Ectodermal cell (in vitro differentiated cells): ENCODE measurements around the gene CXCL5. TPM values are rescaled to one million over a fixed set of nuclear protein-coding genes. Genes with fewer than 3 reads are reported as not detected.

Experiments
- H3K27ac ChIP-seq: 2 replicates; pipeline ENCODE4 v1.7.0; 2013; ENCODE audit warnings: mild to moderate bottlenecking, low read depth, low read length; ENCODE audit not compliant: insufficient read depth, poor library complexity, severe bottlenecking
- H3K27me3 ChIP-seq: 2 replicates; pipeline ENCODE4 v1.7.0; 2013; ENCODE audit warnings: mild to moderate bottlenecking, low read length; ENCODE audit not compliant: insufficient read depth, control insufficient read depth, poor library complexity, severe bottlenecking
- H3K36me3 ChIP-seq: one replicate; pipeline ENCODE4 v1.7.0; 2013; ENCODE audit warnings: low read length; ENCODE audit not compliant: control insufficient read depth, insufficient read depth
- H3K4me1 ChIP-seq: one replicate; pipeline ENCODE4 v1.7.0; 2013; ENCODE audit warnings: low read length; ENCODE audit not compliant: control insufficient read depth, insufficient read depth
- H3K4me3 ChIP-seq: 2 replicates; pipeline ENCODE4 v1.7.0; 2013; ENCODE audit warnings: low read depth, low read length, control low read depth; ENCODE audit not compliant: insufficient read depth
- H3K9me3 ChIP-seq: 2 replicates; pipeline ENCODE4 v1.7.0; 2013; ENCODE audit warnings: mild to moderate bottlenecking, low read length, moderate library complexity; ENCODE audit not compliant: control insufficient read depth
- WGBS, 2 experiments: methylation state at CpG; one replicate each; pipeline ENCODE4 v1.1.7; 2013; ENCODE audit warnings: missing lambda C conversion rate in 2 of 2; 5-methylcytosine and 5-hydroxymethylcytosine counted together
- polyA plus RNA-seq, 4 experiments: library from polyadenylated mRNA; stranded (reverse); fragments of 50-300 nt; gene quantifications; one replicate each; pipeline ENCODE4 v1.2.3, GENCODE V29; 2013

CXCL5 gene
- polyA plus RNA-seq (2013, experiment 1 of 4) = 0.76 TPM
- 0.62 TPM for polyA plus RNA-seq (2013, experiment 2 of 4)
- 0.32 TPM for polyA plus RNA-seq (2013, experiment 3 of 4)
- polyA plus RNA-seq (2013, experiment 4 of 4) = 0.32 TPM

DNA sequence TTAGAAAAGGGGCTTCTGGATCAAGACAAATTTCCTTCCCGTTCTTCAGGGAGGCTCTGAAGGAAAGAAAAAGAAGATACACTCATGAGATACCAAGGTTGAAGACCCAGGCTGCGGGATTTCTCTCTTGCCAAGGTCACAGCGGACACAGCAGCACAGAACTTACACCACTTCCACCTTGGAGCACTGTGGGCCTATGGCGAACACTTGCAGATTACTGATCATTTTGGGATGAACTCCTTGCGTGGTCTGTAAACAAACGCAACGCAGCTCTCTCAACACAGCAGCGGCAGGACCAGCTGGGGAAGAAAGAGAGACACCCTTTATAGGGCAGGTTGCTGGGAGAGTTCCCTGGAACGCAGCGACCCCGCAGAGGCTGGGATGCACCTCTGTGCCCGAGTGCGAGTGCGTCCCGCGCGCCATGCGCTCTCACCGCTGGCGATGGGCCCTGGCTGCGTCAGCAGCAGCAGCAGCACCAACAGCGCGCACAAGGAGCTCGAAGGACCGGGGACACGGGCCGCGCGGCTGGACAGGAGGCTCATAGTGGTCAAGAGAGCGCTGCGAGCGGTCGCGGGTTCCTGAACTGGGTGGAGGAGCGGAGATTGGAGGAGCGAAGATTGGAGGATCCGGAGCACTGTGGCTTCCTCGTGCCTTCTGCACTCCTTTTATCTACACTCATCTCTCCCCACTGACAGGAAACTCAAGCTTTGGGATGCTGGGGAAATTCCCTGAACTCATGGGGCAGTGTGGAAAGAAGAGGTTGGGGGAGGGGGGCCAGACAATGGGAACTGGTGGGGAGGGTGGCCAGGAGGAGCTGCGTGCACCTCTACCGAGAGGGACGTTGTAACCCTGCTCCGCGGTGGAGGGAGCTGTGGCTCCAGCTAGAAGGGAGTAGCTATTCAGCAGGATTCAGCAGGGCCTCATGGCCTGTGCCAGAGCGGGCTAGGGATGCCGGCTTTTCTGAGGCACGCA, at the start of gene CXCL5:
CXCL5 (minus strand) TSS at position 638 of the 972 bp plus-strand sequence; CDS start at position 542, 96 bp downstream.
- WGBS, 2 experiments = 40% methylated on average over 44 to 46 of the region's 46 CpGs
- Histone ChIP-seq H3K4me3 (peak within 1 kb of the TSS; percentile 31), H3K27ac (no peak within 1 kb of the TSS)

DNA sequence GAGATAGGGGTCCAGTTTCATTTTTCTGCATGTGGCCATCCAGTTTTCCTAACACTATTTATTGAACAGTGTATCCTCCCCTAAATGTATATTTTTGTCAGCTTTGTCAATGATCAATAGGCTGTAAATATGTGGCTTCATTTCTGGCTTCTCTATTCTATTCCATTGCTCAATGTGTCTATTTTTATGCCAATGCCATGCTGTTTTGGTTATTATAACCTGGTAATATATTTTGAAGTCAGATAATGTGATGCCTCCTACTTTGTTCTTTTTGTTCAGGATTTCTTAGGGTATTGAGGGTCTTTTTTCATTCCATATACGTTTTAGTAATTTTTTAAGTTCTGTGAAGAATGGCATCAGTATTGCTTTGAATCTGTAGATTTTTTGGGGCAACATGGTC, 48.7 kb upstream of the CXCL5 start:
- Histone ChIP-seq H3K36me3 (no peaks in the 10 kb centered on the region), H3K9me3 (no peaks in the 10 kb centered on the region), H3K27me3 (no peaks in the 10 kb centered on the region), H3K4me1 (no peaks in the 10 kb centered on the region), H3K4me3 (no peak overlapping the region), H3K27ac (no peak overlapping the region)
- 100% methylated on average over 1 of the region's 1 CpG for WGBS, 2 experiments

More for the DNA sequence above, at the start of gene CXCL5:
- no peaks in the 10 kb centered on the region for H3K9me3 ChIP-seq
- no peaks in the 10 kb centered on the region for H3K36me3 ChIP-seq
- peaks cover 17% of the 10 kb centered on the region for H3K27me3 ChIP-seq
- no peaks in the 10 kb centered on the region for H3K4me1 ChIP-seq

DNA sequence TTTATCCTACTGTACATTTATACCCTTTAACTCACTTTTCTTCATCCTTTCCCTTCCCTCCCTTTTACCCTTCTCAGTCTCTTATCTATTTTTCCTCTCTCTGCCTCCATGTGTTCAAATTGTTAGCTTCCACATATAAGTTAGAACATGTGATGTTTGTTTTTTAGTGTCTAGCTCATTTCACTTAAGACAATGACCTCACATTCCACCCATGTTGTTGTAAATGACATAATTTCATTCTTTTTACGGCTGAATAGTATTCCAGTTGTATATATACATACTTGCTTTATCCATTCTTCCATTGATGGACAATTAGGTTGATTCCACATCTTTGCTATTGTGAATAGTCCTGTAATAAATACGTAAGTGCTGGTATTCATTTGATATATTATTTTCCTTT, 47.3 kb upstream of the CXCL5 start:
- H3K4me3 ChIP-seq = no peak overlapping the region
- H3K4me1 ChIP-seq = no peaks in the 10 kb centered on the region
- 86 to 100% methylated on average over 1 of the region's 2 CpGs for WGBS, 2 experiments
- no peaks in the 10 kb centered on the region for H3K27me3 ChIP-seq
- no peaks in the 10 kb centered on the region for H3K9me3 ChIP-seq
- no peak overlapping the region for H3K27ac ChIP-seq
- H3K36me3 ChIP-seq = no peaks in the 10 kb centered on the region

DNA sequence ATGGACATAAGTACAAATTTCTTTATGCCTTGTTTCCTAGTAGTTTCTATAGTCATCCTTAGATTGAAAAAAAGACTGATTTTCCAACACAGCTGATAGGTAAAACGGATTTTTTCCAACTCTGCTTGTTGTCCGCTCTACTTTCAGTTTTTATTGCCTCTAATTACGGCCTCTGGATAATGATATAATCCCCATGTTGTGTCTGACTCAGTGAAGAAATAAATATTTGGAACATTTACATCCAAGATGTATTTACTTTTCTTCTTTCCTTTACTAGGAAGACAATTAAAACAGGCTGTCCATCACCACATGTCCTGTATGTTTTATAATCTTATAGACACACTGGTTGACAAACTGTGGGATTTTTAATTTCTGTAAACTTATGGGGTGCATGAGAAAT, 46.8 kb upstream of the CXCL5 start:
- H3K4me3 ChIP-seq = no peak overlapping the region
- 93 to 97% methylated on average over 3 of the region's 3 CpGs for WGBS, 2 experiments
- H3K27me3 ChIP-seq = no peaks in the 10 kb centered on the region
- no peak overlapping the region for H3K27ac ChIP-seq
- no peaks in the 10 kb centered on the region for H3K36me3 ChIP-seq
- H3K9me3 ChIP-seq = no peaks in the 10 kb centered on the region
- H3K4me1 ChIP-seq = no peaks in the 10 kb centered on the region

DNA sequence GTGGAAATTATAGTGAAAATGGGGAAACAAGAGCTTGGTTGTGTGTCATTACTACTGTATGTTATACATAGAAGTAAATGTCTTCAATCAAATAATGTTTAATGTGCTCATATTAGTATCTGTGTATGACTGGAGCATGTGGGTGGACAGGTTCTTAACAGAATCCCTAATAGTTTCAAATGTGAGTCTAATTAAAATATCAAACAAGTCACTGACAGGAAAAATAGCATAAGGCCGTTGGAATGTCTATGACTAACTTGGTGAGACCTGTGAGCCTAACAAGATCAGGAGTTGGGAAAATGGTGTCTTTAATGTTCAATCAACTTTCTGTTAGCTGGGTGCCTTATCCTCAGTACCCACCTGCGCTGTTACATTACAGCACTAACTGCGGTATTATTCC, 46.2 kb upstream of the CXCL5 start:
- Histone ChIP-seq H3K4me3 (no peak overlapping the region), H3K36me3 (no peaks in the 10 kb centered on the region), H3K9me3 (no peaks in the 10 kb centered on the region), H3K27ac (no peak overlapping the region), H3K4me1 (no peaks in the 10 kb centered on the region), H3K27me3 (peaks cover 4% of the 10 kb centered on the region)
- 88 to 92% methylated on average over 3 of the region's 3 CpGs for WGBS, 2 experiments

DNA sequence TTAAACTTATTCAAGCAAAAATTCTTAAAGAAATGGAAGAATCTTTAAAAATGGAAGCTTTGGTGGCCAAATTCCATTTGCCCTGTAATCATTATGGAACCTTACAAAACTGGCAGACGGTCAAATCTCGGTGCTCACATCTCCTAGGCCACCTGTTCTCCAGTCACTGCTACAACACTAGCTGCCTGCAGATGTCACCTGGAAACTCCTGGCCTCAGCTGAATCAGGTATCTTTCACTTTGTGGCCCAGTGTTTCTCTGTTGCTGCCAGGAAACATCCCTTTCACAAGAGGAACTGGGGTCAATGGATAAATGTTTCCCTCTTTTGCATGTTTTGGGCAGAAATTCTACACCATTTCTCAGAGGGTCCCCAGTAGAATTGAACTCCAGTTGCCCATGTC, 44.2 kb upstream of the CXCL5 start:
- no peak overlapping the region for H3K4me3 ChIP-seq
- 89 to 98% methylated on average over 2 of the region's 2 CpGs for WGBS, 2 experiments
- peaks cover 5% of the 10 kb centered on the region for H3K4me1 ChIP-seq
- H3K27me3 ChIP-seq = peaks cover 14% of the 10 kb centered on the region
- no peak overlapping the region for H3K27ac ChIP-seq
- no peaks in the 10 kb centered on the region for H3K36me3 ChIP-seq
- H3K9me3 ChIP-seq = no peaks in the 10 kb centered on the region

DNA sequence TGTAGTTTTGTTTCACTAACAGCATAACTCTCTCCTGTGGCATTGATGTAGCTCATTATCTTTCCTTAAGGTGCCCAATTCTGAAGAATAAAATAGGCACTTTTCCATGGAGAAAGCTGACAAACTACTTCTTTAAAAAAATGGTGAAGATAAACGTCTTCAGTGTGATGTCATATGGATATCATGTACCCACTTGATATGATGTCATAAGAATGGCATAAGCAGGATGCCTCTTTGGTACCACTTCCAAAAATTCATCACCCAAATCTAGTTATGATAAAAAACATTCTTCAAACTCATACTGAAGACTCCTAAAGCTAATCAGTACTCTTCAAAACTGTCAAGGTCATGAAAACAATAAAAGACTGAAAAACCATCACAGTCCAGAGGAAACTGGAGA, 42.9 kb upstream of the CXCL5 start:
- Histone ChIP-seq H3K9me3 (no peaks in the 10 kb centered on the region), H3K4me1 (peaks cover 12% of the 10 kb centered on the region), H3K27me3 (peaks cover 14% of the 10 kb centered on the region), H3K4me3 (no peak overlapping the region), H3K36me3 (no peaks in the 10 kb centered on the region), H3K27ac (no peak overlapping the region)
- 100% methylated on average over 1 of the region's 1 CpG; no CpG with 5 or more reads in 1 of the 2 experiments for WGBS, 2 experiments

DNA sequence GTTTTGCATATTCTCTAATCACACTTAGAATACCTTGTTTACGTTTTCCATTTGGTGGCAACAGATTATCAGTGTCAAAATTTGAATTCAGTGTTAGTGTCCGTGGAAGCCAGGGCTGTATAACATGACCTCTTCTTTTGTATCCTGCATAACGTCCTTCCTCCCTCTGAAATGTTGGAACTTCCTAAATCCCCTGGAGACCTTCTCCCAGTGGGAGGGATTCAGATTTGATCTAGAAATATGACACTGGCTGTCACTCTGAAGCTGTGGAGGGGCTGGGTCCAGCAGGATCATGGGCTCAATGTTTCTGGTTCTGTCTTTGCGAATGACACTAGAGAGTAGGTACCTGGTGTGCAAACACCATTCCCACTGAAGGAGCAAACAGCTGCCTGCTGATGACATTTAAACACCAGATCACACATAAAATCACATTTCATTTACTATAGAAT, 40.9 kb upstream of the CXCL5 start:
- no peaks in the 10 kb centered on the region for H3K9me3 ChIP-seq
- H3K4me3 ChIP-seq = peak overlapping the region; percentile 39
- H3K27me3 ChIP-seq = peaks cover 14% of the 10 kb centered on the region
- H3K27ac ChIP-seq = no peak overlapping the region
- H3K36me3 ChIP-seq = no peaks in the 10 kb centered on the region
- peaks cover 12% of the 10 kb centered on the region for H3K4me1 ChIP-seq
- 49 to 58% methylated on average over 4 of the region's 4 CpGs for whole genome bisulfite sequencing, 2 experiments

DNA sequence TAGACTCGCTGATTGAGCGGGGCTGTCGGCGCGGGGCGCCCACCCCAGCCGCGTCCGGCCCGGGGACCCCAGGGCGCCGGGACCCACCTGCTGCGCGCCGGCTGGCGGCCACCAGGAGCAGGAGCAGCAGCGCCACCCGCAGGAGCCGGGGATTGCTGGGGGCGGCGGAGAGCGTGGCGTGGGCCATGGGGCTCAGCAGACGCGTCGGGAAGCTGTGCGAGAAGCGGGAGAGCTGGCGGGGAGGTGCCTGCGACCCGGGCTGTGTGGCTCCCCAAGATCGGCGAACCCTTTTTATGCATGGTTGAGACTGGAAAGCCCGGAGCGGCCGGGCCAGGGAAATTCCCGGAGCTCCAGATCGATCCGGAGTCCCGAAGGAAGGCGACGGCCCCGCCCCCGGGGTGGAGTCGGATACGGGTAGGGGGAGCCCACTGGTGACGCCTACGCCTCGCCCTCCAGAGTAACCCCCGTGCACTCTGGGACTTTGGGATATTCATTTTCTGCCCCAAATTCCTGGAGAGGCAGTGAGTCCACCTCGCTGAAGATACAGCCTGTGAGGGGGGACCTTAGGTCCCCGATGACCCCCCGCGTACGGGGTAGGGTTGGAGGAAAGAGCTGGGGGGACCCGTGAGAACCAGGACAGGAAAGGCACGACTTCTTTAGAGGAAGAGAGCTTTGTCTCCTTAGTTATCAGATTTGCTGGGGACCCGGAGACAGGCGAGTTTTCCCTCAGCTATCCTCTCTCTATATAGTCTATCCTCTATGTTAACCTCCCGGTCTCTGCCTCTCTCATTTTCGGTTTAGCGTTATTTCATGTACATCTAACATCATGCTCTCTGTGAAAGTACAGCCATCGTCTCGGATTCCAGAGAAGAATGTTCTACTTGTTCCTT, 40.2 kb upstream of the CXCL5 start, which contains the start of gene CXCL3:
CXCL3 (minus strand) TSS at position 265 of the 890 bp plus-strand sequence; CDS start at position 187, 78 bp downstream.
- Histone ChIP-seq H3K9me3 (no peaks in the 10 kb centered on the region), H3K27ac (no peak within 1 kb of the TSS), H3K27me3 (peaks cover 14% of the 10 kb centered on the region), H3K4me1 (peaks cover 12% of the 10 kb centered on the region), H3K4me3 (peak within 1 kb of the TSS; percentile 39), H3K36me3 (no peaks in the 10 kb centered on the region)
- 3% methylated on average over 53 to 60 of the region's 64 CpGs for WGBS, 2 experiments
